ENCODE results near the gene KRIT1. TPM values are rescaled to one million over a fixed set of nuclear protein-coding genes. Genes with fewer than 3 reads are reported as not detected.
"Not testable (repeated sequence)": the region's sequence is repeated elsewhere in the genome, so short reads cannot be mapped to it uniquely, and the experiment has no call there.

KRIT1 gene
- total RNA-seq, 1 experiment from 2014 or later = 41.3 TPM

DNA sequence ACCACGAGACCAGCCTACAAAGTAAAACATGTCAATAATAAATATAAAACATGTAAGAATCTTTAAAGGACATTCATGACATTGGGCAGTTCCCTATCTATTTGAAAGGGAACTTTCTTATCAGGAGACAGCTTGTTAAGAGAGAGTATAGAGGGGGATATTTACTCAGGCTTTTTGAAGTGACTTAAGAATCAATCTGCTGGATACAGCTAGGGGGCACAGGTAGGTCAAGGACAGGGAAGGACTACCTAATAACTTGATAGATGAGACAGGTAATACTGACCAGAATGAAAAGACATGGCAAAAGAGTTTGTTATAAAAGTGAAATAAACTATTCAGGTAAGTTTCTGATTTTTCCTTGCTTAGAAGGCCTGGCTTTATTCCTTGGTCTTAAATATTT, 44.9 kb downstream of the KRIT1 start:
- Mint-ChIP-seq H3K4me3 (ENCODE audit: unreplicated experiment) (no peak overlapping the region), H3K4me1 (ENCODE audit: insufficient read depth, unreplicated experiment) (no peaks in the 10 kb centered on the region), H3K27me3 (ENCODE audit: insufficient read depth, unreplicated experiment) (no peaks in the 10 kb centered on the region), H3K36me3 (ENCODE audit: insufficient read depth, unreplicated experiment) (peaks cover 66% of the 10 kb centered on the region), H3K9me3 (ENCODE audit: unreplicated experiment) (no peaks in the 10 kb centered on the region), H3K27ac (ENCODE audit: low read depth, unreplicated experiment) (no peak overlapping the region)
- DNase-seq (ENCODE audit: unreplicated experiment) = no peak
- CTCF ChIA-PET = interaction anchor here (1.3 kb wide), 1 partner anchor 21 kb away, joined by 5 read pairs; no protein-coding TSS in a partner anchor
- POLR2A ChIA-PET = no interaction called here
- TF ChIP-seq, protein P1, sequence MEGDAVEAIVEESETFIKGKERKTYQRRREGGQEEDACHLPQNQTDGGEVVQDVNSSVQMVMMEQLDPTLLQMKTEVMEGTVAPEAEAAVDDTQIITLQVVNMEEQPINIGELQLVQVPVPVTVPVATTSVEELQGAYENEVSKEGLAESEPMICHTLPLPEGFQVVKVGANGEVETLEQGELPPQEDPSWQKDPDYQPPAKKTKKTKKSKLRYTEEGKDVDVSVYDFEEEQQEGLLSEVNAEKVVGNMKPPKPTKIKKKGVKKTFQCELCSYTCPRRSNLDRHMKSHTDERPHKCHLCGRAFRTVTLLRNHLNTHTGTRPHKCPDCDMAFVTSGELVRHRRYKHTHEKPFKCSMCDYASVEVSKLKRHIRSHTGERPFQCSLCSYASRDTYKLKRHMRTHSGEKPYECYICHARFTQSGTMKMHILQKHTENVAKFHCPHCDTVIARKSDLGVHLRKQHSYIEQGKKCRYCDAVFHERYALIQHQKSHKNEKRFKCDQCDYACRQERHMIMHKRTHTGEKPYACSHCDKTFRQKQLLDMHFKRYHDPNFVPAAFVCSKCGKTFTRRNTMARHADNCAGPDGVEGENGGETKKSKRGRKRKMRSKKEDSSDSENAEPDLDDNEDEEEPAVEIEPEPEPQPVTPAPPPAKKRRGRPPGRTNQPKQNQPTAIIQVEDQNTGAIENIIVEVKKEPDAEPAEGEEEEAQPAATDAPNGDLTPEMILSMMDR (IDR thresholded peaks at IDR 0.05; ENCODE audit: unreplicated experiment) = no peak
- intact Hi-C loops (cut with micrococcal nuclease) = no loop called here
- no TSS peak for BruUV-seq (replicated peaks)

DNA sequence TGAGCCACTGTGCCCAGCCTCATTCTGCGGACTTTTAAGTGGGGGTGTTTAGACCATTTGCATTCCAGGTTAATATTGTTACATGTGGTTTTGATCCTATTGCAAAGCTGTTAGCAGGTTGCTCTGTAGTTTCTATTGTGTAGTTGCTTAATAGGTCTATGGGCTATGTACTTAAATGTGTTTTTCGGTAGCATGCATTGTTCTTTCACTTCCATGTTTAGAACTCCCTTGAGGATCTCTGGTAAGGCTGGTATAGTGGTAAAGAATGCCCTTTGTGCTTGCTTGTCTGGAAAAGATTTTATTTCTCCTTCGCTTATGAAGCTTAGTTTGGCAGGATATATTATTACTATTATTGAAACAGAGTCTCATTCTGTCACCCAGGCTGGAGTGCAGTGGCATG, 53.4 kb downstream of the KRIT1 start:
- Mint-ChIP-seq H3K27ac (ENCODE audit: low read depth, unreplicated experiment) (no peak overlapping the region), H3K4me3 (ENCODE audit: unreplicated experiment) (no peak overlapping the region), H3K36me3 (ENCODE audit: insufficient read depth, unreplicated experiment) (peaks cover 22% of the 10 kb centered on the region), H3K9me3 (ENCODE audit: unreplicated experiment) (peaks cover 7% of the 10 kb centered on the region), H3K4me1 (ENCODE audit: insufficient read depth, unreplicated experiment) (no peaks in the 10 kb centered on the region), H3K27me3 (ENCODE audit: insufficient read depth, unreplicated experiment) (no peaks in the 10 kb centered on the region)
- no peak for DNase-seq (ENCODE audit: unreplicated experiment)
- BruUV-seq (replicated peaks) = no TSS peak
- ChIA-PET POLR2A (interaction anchor here (0.7 to 1.1 kb wide), 2 partner anchors 10 to 11 kb away, joined by 3 read pairs; no protein-coding TSS in a partner anchor), CTCF (interaction anchor here (0.7 kb wide), 1 partner anchor 120 kb away, joined by 4 read pairs; no protein-coding TSS in a partner anchor)
- TF ChIP-seq, protein P1 (IDR thresholded peaks at IDR 0.05; ENCODE audit: unreplicated experiment) = no peak
- intact Hi-C loops (cut with micrococcal nuclease) = no loop called here

DNA sequence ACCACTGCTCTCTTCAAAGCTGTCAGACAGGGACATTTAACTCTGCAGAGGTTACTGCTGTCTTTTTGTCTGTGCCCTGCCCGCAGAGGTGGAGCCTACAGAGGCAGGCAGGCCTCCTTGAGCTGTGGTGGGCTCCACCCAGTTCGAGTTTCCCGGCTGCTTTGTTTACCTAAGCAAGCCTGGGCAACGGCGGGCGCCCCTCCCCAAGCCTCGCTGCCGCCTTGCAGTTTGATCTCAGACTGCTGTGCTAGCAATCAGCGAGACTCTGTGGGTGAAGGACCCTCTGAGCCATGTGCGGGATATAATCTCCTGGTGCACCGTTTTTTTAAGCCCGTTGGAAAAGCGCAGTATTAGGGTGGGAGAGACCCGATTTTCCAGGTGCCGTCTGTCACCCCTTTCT, 56.5 kb downstream of the KRIT1 start:
- H3K36me3 Mint-ChIP-seq (ENCODE audit: insufficient read depth, unreplicated experiment) = peaks cover 10% of the 10 kb centered on the region
- H3K27ac Mint-ChIP-seq (ENCODE audit: low read depth, unreplicated experiment); DNase-seq (ENCODE audit: unreplicated experiment); H3K4me1 Mint-ChIP-seq (ENCODE audit: insufficient read depth, unreplicated experiment); POLR2A ChIA-PET; intact Hi-C loops (cut with micrococcal nuclease); H3K27me3 Mint-ChIP-seq (ENCODE audit: insufficient read depth, unreplicated experiment); CTCF ChIA-PET; BruUV-seq (replicated peaks); H3K9me3 Mint-ChIP-seq (ENCODE audit: unreplicated experiment); H3K4me3 Mint-ChIP-seq (ENCODE audit: unreplicated experiment): not testable (repeated sequence)

DNA sequence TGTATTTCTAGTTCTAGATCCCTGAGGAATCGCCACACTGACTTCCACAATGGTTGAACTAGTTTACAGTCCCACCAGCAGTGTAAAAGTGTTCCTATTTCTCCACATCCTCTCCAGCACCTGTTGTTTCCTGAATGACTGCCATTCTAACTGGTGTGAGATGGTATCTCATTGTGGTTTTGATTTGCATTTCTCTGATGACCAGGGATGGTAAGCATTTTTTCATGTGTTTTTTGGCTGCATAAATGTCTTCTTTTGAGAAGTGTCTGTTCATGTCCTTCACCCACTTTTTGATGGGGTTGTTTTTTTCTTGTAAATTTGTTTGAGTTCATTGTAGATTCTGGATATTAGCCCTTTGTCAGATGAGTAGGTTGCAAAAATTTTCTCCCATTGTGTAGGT, 61.4 kb downstream of the KRIT1 start:
- CTCF ChIA-PET; BruUV-seq (replicated peaks): not testable (repeated sequence)

DNA sequence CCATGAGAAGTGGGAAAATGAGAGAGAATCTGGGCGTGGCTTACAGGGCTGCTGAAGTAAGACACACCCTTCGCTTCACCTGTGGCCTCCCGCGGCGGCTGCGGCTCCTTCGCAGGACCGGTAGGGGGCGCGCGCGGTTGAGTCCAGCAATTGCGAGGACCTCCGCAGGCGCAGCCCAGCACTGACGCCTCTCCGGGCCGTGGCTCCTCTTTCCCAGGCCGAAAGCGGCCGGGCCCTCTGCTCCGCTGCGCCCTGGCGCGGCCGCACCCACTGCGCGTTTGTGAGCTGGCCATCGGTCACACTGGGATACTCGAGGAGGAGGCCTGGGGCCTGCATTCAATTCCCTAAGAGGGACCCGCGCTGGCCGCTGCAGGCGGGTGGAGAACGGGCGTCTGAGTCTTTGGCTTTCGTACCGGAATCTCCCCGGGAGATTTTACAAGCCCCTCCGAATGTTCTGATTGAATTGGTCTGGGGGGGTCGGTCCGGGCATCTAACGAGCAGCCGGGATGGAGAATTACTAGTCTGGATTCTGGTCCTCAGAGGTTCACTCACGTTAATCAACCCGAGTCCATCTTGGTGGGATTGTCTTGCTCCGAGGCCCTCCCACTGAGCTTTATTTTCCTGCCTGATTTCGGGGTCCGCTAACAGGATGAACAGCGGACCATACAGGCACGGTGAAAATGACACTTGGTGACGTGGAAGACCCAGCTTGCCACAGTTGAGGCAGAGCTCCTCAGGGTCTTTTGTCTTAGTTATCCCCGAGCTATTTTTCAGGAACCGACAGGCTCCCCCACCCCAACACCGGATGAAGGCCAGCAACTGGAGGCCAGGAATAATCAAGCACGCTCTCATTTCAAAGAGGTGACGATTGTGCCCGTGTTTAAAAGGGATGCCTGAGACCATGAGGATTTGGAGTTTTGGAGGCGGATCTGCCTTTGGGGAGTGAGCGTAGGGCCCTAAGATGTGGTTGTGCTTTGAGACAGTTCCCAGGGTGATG, 66.5 kb downstream of the KRIT1 start, which contains the start of gene LRRD1:
LRRD1 (minus strand) TSS at position 215 of the 997 bp plus-strand sequence. CDS start 13,940 bp downstream, outside the sequence.
- Mint-ChIP-seq H3K27me3 (ENCODE audit: insufficient read depth, unreplicated experiment) (no peaks in the 10 kb centered on the region), H3K4me3 (ENCODE audit: unreplicated experiment) (peak within 1 kb of the TSS; percentile 48), H3K27ac (ENCODE audit: low read depth, unreplicated experiment) (no peak within 1 kb of the TSS), H3K4me1 (ENCODE audit: insufficient read depth, unreplicated experiment) (no peaks in the 10 kb centered on the region), H3K9me3 (ENCODE audit: unreplicated experiment) (peaks cover 10% of the 10 kb centered on the region), H3K36me3 (ENCODE audit: insufficient read depth, unreplicated experiment) (no peaks in the 10 kb centered on the region)
- TF ChIP-seq, protein P1 (IDR thresholded peaks at IDR 0.05; ENCODE audit: unreplicated experiment) = peak; percentile 57
- BruUV-seq (replicated peaks) = no TSS peak
- DNase-seq (ENCODE audit: unreplicated experiment) = peak; percentile 68
- POLR2A ChIA-PET = no interaction called here
- intact Hi-C loops (cut with micrococcal nuclease) = no loop called here
- CTCF ChIA-PET = interaction anchor here (0.5 to 1.5 kb wide), 7 partner anchors 17 to 1857 kb away, joined by 3 to 10 read pairs (median 4); no protein-coding TSS in a partner anchor

More for the DNA sequence above, 61.4 kb downstream of the KRIT1 start:
- H3K4me1 Mint-ChIP-seq (ENCODE audit: insufficient read depth, unreplicated experiment); intact Hi-C loops (cut with micrococcal nuclease); POLR2A ChIA-PET; H3K27me3 Mint-ChIP-seq (ENCODE audit: insufficient read depth, unreplicated experiment); DNase-seq (ENCODE audit: unreplicated experiment); H3K27ac Mint-ChIP-seq (ENCODE audit: low read depth, unreplicated experiment); H3K36me3 Mint-ChIP-seq (ENCODE audit: insufficient read depth, unreplicated experiment); H3K4me3 Mint-ChIP-seq (ENCODE audit: unreplicated experiment): not testable (repeated sequence)
- peaks cover 17% of the 10 kb centered on the region for H3K9me3 Mint-ChIP-seq (ENCODE audit: unreplicated experiment)

Data from MCF 10A (cell line).